ENCODE results near the gene CBFB. TPM values are rescaled to one million over a fixed set of nuclear protein-coding genes. Genes with fewer than 3 reads are reported as not detected.

CBFB gene
- total and polyA plus RNA-seq, 9 of the 15 experiments (the other 6 are each of a cell fraction or from before 2014, with no cell fraction given): 22.0 to 112 (median 66.5) TPM

DNA sequence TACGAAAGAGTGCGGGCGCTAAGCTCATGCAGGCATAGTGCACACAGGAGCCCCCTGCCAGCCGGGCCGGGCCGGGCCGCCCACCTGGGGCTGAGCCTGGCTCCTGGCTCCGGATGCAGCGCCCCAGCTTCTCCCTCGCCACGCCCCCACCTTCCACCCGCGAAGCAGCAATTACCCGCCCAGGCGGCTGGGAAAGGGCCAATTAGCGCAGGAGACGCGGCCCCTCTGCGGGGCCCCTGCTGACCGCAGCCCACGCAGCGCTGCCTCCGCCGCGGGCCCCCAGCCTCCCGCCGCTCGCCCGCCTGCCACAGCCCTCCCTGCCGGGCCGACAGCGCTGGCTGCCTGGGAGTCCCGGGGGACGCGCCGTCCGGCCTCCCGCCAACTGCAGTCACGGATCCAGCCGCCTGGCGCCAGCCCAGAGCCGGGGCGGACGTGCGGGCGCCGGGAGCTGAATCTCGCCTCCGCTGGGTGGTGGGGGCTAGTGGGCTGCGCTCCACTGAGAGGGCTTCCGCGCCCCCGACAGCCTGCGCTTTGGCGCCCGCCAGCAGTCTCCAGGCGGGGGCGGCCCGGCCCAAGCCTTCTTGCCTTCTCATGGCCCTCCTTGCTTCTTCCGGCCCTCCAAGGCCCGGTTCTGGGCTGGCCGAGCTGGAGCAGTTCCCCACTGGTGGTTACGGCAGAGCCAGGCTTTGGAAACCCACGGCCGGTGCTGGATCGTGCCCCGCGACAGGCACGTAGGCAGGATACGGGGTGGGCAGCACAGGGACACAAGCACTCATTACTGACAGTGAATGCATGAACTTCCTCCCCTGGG, 14.9 kb upstream of the CBFB start (continued):
- TF ChIP-seq, protein P1, sequence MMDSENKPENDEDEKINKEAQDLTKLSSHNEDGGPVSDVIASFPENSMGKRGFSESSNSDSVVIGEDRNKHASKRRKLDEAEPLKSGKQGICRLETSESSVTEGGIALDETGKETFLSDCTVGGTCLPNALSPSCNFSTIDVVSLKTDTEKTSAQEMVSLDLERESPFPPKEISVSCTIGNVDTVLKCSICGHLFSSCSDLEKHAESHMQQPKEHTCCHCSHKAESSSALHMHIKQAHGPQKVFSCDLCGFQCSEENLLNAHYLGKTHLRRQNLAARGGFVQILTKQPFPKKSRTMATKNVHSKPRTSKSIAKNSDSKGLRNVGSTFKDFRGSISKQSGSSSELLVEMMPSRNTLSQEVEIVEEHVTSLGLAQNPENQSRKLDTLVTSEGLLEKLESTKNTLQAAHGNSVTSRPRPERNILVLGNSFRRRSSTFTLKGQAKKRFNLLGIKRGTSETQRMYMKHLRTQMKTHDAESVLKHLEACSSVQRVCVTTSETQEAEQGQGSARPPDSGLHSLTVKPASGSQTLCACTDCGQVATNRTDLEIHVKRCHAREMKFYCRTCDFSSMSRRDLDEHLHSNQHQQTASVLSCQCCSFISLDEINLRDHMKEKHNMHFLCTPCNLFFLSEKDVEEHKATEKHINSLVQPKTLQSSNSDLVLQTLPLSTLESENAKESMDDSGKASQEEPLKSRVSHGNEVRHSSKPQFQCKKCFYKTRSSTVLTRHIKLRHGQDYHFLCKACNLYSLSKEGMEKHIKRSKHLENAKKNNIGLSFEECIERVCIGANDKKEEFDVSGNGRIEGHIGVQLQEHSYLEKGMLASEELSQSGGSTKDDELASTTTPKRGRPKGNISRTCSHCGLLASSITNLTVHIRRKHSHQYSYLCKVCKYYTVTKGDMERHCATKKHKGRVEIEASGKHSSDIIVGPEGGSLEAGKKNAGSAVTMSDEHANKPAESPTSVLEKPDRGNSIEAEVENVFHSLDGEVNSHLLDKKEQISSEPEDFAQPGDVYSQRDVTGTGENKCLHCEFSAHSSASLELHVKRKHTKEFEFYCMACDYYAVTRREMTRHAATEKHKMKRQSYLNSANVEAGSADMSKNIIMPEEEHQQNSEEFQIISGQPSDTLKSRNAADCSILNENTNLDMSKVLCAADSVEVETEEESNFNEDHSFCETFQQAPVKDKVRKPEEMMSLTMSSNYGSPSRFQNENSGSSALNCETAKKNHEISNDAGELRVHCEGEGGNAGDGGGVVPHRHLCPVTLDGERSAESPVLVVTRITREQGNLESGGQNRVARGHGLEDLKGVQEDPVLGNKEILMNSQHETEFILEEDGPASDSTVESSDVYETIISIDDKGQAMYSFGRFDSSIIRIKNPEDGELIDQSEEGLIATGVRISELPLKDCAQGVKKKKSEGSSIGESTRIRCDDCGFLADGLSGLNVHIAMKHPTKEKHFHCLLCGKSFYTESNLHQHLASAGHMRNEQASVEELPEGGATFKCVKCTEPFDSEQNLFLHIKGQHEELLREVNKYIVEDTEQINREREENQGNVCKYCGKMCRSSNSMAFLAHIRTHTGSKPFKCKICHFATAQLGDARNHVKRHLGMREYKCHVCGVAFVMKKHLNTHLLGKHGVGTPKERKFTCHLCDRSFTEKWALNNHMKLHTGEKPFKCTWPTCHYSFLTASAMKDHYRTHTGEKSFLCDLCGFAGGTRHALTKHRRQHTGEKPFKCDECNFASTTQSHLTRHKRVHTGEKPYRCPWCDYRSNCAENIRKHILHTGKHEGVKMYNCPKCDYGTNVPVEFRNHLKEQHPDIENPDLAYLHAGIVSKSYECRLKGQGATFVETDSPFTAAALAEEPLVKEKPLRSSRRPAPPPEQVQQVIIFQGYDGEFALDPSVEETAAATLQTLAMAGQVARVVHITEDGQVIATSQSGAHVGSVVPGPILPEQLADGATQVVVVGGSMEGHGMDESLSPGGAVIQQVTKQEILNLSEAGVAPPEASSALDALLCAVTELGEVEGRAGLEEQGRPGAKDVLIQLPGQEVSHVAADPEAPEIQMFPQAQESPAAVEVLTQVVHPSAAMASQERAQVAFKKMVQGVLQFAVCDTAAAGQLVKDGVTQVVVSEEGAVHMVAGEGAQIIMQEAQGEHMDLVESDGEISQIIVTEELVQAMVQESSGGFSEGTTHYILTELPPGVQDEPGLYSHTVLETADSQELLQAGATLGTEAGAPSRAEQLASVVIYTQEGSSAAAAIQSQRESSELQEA (IDR thresholded peaks at IDR 0.05; ENCODE audit: low read depth): no peak
- TF ChIP-seq NEUROD1 (IDR thresholded peaks at IDR 0.05; ENCODE audit: borderline replicate concordance, low read depth, low read length, partially characterized antibody): no peak
- TF ChIP-seq ZNF253 (CRISPR knock-in tag; conservative IDR thresholded peaks at IDR 0.05): no peak
- no peak for TF ChIP-seq SP1 (CRISPR knock-in tag; IDR thresholded peaks at IDR 0.05)
- TF ChIP-seq TAL1 (IDR thresholded peaks at IDR 0.05): no peak
- TF ChIP-seq, protein P2, sequence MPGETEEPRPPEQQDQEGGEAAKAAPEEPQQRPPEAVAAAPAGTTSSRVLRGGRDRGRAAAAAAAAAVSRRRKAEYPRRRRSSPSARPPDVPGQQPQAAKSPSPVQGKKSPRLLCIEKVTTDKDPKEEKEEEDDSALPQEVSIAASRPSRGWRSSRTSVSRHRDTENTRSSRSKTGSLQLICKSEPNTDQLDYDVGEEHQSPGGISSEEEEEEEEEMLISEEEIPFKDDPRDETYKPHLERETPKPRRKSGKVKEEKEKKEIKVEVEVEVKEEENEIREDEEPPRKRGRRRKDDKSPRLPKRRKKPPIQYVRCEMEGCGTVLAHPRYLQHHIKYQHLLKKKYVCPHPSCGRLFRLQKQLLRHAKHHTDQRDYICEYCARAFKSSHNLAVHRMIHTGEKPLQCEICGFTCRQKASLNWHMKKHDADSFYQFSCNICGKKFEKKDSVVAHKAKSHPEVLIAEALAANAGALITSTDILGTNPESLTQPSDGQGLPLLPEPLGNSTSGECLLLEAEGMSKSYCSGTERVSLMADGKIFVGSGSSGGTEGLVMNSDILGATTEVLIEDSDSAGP (CRISPR knock-in tag; IDR thresholded peaks at IDR 0.05): no peak
- TF ChIP-seq NFXL1 (CRISPR knock-in tag; IDR thresholded peaks at IDR 0.05): no peak
- TF ChIP-seq SMAD1 (IDR thresholded peaks at IDR 0.05; ENCODE audit: low read depth, low read length, partially characterized antibody): no peak
- TF ChIP-seq ZC3H8 (IDR thresholded peaks at IDR 0.05): no peak
- TF ChIP-seq RFX1 (IDR thresholded peaks at IDR 0.05): no peak
- no peak for TF ChIP-seq CHD1 (IDR thresholded peaks at IDR 0.05; ENCODE audit: low read length)
- no peak for TF ChIP-seq CHD2 (IDR thresholded peaks at IDR 0.05; ENCODE audit: low read depth, low read length)
- TF ChIP-seq, protein P3, sequence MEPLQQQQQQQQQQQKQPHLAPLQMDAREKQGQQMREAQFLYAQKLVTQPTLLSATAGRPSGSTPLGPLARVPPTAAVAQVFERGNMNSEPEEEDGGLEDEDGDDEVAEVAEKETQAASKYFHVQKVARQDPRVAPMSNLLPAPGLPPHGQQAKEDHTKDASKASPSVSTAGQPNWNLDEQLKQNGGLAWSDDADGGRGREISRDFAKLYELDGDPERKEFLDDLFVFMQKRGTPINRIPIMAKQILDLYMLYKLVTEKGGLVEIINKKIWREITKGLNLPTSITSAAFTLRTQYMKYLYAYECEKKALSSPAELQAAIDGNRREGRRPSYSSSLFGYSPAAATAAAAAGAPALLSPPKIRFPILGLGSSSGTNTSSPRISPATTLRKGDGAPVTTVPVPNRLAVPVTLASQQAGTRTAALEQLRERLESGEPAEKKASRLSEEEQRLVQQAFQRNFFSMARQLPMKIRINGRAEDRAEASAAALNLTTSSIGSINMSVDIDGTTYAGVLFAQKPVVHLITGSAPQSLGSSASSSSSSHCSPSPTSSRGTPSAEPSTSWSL (CRISPR knock-in tag; IDR thresholded peaks at IDR 0.05; ENCODE audit: borderline replicate concordance): no peak
- TF ChIP-seq CC2D1A (IDR thresholded peaks at IDR 0.05): no peak
- TF ChIP-seq PTTG1 (tag; IDR thresholded peaks at IDR 0.05; ENCODE audit: low read depth): no peak
- TF ChIP-seq, protein P4, sequence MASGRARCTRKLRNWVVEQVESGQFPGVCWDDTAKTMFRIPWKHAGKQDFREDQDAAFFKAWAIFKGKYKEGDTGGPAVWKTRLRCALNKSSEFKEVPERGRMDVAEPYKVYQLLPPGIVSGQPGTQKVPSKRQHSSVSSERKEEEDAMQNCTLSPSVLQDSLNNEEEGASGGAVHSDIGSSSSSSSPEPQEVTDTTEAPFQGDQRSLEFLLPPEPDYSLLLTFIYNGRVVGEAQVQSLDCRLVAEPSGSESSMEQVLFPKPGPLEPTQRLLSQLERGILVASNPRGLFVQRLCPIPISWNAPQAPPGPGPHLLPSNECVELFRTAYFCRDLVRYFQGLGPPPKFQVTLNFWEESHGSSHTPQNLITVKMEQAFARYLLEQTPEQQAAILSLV (tag; IDR thresholded peaks at IDR 0.05): no peak
- no peak for TF ChIP-seq LEF1 (IDR thresholded peaks at IDR 0.05)
